Activated T-helper 9 cell treated with anti-CD3 and anti-CD28 coated beads, Interleukin-2, amount 50 U/mL, for 16 hours (primary cell): Measurements from ENCODE around the gene TMX1.

Experiments
- DNase-seq: peaks from one replicate; pipeline ENCODE4 v3.0.0-alpha.2; 2020; ENCODE audit warnings: low read depth

TMX1 gene

DNA sequence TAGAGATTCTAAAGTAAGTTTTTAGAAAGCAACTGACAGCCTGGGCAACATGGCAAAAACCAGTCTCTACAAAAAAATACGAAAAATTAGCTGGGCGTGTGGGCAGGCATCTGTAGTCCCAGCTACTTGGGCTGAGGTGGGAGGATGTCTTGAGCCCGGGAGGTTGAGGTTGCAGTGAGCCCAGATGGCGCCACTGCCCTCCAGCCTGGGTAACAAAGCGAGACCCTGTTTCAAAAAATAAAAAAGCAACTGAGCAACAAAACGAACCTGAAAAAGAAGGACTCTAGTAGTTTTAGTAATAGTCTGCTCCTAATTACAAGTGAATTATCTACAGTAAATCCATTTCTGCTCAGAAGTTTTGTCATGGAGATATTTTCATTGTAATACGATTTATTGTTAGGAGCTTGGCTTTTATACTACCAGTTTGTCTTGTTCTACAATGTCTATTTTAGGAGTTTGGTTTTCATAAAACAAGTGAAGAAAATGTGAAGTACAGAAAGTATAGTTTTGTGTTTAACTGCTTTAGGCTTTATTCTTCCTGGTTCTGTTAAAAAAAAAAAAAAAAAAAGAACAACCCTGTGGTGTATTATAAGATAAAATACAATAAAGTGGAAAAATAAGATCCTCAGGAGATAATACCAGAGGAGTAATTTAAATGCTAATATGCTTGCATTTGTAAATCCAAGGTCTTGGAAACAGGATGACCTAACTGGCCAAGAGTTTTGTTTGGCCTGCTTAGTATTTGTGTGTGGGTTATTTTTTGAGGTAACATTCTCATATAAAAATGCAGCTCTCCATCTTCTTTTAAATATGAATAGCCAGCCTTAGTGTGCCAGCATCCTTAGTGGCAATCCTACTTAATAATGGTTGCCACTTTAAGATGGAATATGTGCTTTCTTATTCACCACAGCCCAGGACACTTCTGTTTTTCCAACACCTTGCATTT is 2.8 kb downstream of the TMX1 start:
- DNase-seq: no peak

DNA sequence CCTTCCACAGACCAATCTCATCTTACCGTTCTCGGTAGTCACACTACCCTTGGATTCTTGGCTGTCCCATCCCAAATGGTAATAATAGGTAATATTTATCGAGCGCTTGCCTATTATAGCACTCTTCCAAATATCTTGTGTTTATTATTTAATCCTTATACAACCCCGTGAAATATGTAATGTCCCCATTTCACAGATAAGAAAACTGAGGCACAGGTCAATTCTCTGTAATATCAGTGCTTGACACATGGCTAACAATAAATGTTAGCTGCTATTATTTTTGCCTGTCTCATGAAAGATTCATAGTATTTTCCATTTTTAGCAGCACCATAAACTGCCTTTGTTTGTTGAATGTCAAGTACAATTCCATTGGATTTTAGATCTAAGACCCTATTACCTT is 4.5 kb downstream of the TMX1 start:
- no peak for DNase-seq

DNA sequence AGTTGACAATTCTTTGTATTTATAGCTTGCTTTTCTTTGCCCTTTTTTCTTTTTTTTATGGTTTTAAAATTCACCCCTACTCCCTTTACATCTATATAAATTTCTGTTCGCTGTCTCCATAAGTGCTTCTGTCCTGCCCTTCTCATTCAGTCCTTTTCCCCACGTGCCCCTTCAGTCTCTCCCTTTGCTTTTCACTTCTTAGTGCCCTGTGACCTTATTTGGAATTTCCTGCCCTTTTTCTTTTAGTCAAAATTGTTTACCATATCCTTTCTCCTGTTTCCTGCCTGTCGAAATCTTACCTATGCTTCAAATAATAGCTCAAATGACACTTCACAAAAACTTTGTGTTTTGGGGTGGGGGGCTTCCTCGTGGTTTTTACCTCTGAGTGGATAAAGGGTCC is 6.0 kb downstream of the TMX1 start:
- DNase-seq: no peak

DNA sequence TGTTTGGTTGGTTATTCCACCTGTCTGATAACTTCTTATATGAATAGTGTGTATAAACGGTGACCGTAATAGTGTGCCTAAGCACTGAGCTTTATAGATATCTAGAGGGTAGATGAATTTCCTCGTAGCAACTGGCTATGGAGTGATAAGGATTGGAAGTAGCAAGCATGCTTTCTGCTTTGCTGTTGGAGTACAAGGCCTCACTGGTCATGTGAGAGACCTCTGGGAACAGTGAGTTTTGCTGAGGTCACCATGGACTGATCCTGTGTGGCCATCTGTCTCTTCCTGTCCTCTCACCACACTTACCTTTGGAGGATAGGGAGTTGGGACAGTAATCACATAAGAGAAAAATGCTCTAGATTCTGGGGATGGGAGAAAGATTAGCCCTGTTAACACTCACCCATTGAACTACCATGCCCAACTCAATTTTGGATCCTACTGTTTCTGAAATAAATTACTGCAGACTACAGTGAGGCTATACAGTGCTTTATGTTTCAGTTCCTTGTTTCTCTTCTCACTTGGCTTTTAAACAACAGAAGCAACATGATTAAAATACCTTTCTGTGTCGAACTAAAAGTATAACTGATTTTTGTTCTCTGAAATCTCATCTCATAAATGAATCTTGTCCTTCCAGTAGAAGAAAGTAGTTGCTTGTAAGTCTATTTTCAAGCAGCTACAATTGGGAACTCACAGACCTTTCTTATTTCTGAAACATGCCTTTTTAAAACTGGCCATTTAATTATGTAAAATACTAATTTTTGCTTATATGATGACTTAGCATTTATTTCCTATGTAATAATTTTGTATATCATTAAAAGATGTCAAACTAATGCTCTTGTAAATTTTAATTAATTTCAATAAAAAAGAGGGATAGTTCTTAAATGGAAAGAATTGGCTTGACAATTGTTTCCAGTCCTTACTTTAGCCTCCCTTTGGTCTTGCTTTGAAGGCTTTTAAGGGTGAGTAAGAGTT is 8.3 kb downstream of the TMX1 start:
- no peak for DNase-seq

DNA sequence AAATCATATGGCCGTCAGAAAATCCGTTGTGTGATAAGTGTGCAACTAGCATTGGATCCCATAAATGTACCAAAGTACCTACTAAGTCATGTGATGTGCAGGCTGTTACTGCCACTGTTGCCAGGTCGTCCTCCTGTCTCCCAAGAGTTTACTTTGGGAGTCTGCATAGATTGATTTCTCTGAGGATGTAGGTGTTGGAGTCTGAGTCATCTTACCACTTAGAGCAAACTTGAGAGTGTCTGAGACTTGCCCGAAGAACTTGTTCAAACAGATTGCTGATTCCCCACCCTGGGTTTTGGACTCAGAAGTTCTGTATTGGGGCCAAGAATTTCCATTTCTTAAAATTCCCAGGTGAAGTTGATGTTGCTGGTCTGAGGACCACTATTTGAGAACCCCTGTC is 11.4 kb downstream of the TMX1 start:
- DNase-seq: no peak

DNA sequence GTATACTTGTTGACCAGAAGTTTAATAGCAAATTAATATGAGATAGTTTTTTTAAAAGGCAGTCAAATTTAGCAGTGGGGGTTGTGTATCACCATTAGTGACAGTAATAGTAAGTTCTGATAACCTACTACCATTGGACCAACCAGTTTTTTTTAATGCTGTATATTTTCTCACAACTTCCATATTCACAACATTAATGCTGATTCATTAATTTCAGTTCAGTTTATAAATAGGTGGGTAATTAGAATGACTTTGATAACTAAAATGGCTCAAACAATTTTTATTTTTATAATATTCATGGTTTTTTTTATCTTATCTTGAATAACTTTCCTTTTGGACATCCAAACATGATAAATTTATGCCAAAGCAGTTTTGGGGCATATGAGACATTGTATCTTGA is 13.8 kb downstream of the TMX1 start:
- no peak for DNase-seq

DNA sequence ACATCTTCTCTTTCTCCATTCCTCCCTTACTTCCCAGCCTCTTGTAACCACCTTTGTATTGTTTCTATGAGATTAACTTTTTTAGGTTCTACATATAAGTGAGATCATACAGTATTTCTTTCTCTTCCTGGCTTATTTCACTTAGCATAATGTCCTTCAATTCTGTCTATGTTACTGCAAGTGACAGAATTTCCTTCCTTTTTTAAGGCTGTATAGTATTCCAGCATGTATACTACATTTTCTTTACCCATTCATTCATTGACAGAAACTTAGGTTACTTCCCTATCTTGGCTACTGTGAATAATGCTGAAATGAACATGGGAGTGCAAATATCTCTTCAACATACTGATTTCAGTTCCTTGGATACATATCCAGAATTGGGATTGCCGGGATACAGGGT is 18.2 kb downstream of the TMX1 start:
- no peak for DNase-seq

DNA sequence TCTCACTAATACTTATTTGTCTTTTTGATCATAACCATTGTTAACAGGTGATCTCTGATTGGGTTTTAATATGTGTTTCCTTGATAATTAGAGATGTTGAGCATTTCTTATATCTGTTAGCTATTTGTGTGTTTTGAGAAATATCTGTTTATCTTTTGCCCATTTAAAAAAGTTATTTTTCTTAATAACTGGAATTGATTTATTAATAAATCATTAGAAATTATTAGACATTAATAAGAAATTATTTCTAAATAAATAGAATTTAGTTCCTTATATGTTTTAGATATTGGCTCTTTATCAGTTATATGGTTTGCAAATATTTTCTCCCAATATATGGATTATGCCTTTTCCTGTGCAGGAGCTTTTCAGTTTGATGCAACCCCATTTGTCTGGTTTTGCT is 18.7 kb downstream of the TMX1 start:
- no peak for DNase-seq

DNA sequence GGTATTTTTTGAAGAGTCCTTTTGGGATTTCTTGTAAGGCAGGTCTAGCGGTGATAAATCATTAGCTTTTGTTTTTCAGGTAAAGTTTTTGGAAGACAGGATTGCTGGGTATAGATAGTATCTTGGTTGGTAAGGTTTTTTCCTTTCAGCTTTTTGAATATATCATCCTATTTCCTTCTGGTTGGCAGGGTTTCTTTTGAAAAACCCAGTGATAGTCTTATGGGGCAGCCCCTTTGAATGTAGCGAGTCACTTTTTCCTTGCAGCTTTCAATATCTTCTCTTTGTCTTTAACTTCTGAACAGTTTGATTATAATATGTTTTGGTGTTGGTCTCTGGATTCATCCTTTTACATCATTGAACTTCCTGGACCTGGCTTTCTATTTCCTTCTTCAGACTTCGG is 20.2 kb downstream of the TMX1 start:
- no peak for DNase-seq

DNA sequence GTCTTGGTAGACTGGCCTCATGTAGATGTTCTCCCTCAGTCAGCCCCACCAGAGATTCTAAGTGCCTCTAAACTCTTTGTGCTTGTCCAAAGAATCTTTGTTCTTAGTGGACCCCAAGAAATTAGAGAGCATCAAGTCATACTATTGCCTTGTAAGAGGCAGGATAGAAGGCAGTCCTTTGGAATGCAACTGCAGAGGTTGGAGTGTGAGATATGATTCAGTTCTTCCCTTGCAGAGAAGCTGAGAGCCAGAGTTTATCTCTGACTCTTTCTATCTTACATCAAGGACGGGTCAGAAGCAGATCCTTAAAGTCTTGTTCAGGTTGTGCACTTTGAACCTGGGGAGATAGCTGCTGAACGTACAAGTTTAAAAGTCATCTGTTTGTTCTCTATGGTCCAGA is 21.1 kb downstream of the TMX1 start:
- DNase-seq: no peak

DNA sequence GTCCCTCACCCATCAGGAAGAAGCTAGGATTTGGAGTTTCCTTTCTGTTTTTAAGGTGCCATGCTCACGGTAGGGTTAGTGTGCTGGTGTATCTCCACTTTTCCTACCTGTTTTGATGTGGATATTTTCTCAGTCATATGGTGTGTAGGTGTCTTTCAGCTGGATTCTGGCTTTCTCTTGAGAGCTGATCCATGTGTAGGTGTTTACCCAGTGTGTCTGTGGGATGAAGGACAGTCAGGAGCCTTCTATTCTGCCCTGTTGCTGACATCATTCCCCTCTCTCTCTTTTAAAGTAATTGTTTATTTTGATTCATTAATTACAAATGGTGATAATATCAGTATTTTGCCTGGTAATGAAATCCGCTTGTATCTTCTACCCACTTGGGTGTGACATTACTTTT is 22.8 kb downstream of the TMX1 start:
- DNase-seq: no peak

DNA sequence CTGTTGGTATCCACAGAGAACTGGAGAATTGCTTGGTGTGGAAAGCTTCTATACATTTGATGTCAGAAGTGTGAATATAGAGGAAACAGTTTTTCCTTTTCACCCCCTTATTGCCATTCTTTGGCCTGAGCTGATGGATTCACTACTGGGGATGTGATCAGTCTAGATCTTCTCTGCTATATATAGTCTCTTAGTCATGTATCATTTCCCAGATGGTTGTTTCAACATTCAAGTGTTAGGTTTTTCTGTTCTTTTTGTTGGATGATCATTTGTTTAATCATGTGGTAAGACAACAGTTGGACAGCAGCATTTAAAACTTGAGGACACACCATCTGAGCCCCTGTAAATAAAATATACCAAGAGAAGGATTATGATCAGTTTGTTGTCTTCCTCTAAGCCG is 29.6 kb downstream of the TMX1 start:
- no peak for DNase-seq

DNA sequence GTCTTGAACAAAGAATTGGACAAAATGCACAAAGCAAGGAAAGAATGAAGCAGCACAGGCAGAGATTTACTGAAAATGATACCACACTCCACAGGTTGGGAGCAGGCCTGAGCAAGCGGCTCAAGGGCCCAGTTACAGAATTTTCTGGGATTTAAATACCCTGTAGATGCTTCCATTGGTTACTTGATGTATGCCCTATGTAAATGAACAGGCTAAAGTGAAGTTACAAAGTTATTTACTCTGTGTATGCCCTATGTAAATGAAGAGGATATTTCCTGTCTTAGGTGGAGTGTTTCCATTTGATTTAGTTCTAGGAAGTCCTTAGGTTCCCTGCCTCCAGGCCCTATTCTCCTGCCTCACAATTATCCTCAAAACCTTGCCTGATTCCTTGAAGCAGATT is 36.6 kb downstream of the TMX1 start:
- DNase-seq: no peak

DNA sequence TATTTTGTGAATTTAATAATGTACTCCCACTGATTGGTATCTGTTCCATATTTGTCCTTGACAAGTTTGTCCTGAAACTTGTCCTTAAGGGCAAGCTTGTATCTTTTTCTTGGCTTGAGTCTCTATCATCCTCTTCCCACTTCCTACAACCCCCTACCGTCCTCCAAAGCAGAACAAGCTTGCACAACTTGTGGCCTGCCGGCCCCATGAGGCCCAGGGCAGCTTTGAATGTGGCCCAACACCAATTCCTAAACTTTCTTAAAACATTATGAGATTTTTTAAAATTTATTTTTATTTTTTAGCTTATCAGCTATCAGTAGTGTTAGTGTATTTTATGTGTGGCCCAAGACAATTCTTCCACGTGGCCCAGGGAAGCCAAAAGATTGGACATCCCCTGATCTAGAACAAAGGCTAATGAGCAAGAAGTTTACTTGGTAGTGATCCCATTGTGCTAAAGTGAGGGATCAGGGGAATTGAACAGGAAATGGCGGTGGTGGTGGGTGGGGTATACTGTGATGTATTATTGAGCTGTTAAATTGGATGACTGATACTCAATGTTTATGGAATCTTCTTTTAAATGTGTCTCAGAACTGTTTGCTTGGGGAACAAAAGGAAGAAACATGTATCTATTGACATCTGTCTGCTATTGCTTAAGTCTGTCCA is 37.8 kb downstream of the TMX1 start:
- DNase-seq: no peak

DNA sequence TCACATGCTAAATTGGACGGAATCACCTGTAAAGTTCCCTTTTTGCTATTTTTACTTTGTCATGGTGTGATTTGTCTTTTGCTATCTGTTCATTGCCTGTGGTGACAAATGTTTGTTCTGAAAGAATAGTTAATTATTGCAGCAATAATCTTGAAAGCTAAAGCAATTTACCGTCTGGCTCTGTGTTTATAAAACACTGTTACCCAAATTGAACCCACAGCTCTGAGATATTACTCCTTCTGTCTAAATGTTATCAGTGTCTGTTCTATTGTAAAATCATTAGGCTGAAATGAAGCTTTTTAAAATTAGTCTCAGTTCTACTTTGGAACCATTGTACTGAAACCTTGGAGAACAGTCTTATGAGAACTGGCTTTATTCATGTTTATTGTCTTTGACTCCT is 42.5 kb downstream of the TMX1 start:
- no peak for DNase-seq

DNA sequence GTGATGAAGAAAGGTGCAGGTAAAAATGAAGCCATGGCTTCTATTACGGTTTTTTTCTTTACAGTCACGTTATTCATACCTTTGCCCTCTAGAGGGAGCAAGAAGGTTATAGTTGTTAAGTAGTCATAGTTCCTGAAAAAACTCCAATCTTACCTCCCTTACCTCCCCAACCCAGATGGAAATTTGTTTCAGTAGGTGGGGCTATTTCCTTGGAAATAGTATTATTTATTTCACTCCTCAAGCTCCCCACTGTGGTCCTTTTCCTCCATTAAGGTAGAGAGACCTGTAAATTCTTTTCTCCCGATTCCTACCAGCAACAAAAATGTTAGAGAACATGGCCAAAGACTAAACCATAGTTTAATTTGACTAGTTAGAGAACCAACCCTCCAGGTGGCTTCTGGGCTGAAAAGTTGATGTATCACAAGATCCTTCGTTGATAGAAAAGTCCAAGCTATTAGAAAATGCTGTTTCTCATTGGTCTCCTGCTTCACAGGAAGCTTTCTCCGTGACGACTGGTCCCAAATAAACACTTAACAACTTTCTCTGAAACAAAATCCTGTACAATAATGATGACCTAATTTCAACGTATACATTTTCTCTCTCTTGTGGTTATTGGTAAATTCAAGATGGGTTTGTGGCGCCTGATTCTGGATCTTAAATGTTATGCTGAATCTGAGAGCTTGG is 43.5 kb downstream of the TMX1 start:
- no peak for DNase-seq

DNA sequence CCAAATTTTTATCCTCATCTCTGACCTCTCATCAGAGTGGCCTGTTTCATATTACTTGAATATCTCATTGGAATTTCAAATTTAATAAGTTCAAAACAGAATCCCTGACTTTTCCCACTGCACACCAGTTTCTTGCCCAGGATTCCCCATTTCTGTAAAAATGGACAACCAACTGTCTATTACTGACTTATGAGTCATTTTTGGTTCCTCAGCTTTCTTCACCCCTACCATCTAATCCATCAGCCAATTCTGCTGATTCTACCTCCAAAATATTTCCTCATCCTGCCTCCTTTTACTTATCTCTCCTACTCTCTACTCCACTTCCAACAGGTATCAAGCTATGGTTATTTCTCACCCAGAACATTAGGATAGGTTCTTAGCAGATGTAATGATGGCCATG is 44.2 kb downstream of the TMX1 start:
- DNase-seq: no peak

DNA sequence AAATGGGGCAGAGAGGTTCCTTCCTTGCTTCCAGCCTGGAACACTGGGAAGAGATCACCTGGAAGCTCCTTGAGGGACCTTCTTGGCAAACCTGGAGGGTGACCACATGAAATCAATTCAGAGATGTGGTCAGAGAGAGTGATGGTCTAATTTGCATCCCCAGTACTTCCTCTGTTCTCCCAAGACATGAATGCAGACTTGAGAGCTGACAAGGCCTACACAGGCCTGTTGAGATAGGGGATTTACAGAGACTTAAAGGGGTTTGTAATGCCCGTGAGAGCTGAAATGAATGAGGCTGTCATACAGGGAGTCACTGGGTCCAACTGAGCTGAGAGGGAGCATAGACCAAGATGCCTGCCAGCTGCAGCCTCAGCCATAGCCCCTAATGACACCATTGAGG is 45.1 kb downstream of the TMX1 start:
- no peak for DNase-seq

DNA sequence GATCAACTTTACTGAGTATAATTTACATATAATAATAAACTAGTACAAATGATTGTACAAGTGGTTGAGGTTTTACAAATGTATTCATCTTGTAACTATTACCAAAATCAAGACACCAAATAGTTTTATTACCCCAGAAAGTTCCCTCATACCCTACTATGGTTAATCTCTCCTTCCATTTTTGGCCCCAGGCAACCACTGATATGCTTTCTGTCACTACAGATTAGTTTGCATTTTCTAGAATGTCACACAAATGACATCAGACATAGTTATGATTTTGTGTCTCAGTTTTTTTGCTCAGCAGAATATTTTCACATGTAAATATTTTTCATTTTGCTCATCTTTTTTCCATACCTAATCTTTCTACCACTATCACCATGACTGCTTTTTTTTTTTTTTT is 49.1 kb downstream of the TMX1 start:
- DNase-seq: no peak

DNA sequence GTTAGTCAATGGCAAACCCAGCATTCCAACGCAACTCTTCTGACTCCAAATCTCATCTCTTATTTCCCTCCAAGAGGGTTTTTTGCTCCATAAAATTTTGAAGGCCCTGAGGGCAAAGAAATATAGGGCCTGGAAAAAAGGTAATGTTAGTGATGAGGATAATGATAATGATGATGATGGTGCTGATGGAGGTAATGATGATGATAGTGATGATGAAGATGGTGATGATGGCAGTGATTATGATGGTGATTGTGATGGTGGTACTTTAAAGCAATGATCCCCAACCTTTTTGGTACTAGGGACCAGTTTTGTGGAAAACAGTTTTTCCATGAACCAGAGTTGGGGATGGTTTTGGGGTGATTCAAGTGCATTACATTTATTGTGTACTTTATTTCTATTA is 50.1 kb downstream of the TMX1 start:
- no peak for DNase-seq

DNA sequence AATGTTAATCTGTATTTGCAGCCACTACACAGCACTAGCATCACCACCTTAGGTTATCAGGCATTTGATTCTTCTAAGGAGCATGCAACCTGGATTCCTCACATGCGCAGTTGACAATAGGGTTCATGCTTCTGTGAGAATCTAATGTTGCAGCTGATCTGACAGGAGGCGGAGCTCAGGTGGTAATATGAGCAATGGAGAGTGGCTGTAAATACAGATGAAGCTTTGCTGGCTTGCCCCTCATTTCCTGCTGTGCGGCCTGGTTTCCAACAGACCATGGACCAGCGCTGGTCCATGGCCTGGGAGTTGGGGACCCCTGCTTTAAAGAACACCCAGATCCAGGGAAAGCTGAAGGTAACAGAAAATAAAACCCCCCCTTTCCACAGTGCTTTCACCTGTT is 51.0 kb downstream of the TMX1 start:
- no peak for DNase-seq
